HG02884 (cell line): Measurements from ENCODE around the gene VTI1A.

Source experiments
- ATAC-seq: cut with Tn5 transposase; IDR thresholded peaks from one replicate; pipeline ENCODE4 v1.9.1; 2021; ENCODE audit warnings: mild to moderate bottlenecking, moderate library complexity; ENCODE audit not compliant: unreplicated experiment

The VTI1A gene

GRCh38 chr10:112775381-112775780, 328.4 kb downstream of the VTI1A start:
- no peak for ATAC-seq

GRCh38 chr10:112775892-112776674, 329.1 kb downstream of the VTI1A start:
- ATAC-seq: no peak

GRCh38 chr10:112778579-112778978, 331.6 kb downstream of the VTI1A start:
- ATAC-seq: no peak

- ATAC-seq: no peak
Observed at GRCh38 chr10:112779025-112779770, 332.2 kb downstream of the VTI1A start.

- no peak for ATAC-seq
Observed at GRCh38 chr10:112782200-112782907, 335.3 kb downstream of the VTI1A start.

GRCh38 chr10:112783351-112784021, 336.5 kb downstream of the VTI1A start:
- ATAC-seq: no peak

- ATAC-seq: no peak
Observed at GRCh38 chr10:112784022-112784461, 337.0 kb downstream of the VTI1A start.

GRCh38 chr10:112785089-112785488, 338.1 kb downstream of the VTI1A start:
- no peak for ATAC-seq

GRCh38 chr10:112789248-112789647, 342.2 kb downstream of the VTI1A start:
- ATAC-seq: no peak

- no peak for ATAC-seq
Observed at GRCh38 chr10:112790030-112790429, 343.0 kb downstream of the VTI1A start.

- no peak for ATAC-seq
Observed at GRCh38 chr10:112790921-112791320, 343.9 kb downstream of the VTI1A start.

GRCh38 chr10:112791447-112791846, 344.4 kb downstream of the VTI1A start:
- ATAC-seq: no peak

GRCh38 chr10:112792487-112793201, 345.6 kb downstream of the VTI1A start:
- no peak for ATAC-seq

- no peak for ATAC-seq
Observed at GRCh38 chr10:112793202-112793921, 346.3 kb downstream of the VTI1A start.

GRCh38 chr10:112794201-112794600, 347.2 kb downstream of the VTI1A start:
- ATAC-seq: no peak

GRCh38 chr10:112795067-112795466, 348.1 kb downstream of the VTI1A start:
- ATAC-seq: no peak

GRCh38 chr10:112797197-112797596, 350.2 kb downstream of the VTI1A start:
- no peak for ATAC-seq

GRCh38 chr10:112797855-112798254, 350.8 kb downstream of the VTI1A start:
- ATAC-seq: no peak

- no peak for ATAC-seq
Observed at GRCh38 chr10:112799038-112799437, 352.0 kb downstream of the VTI1A start.
